Measurements from ENCODE around the gene MOGAT3. TPM values are rescaled to one million over a fixed set of nuclear protein-coding genes. Genes with fewer than 3 reads are reported as not detected.

Gene MOGAT3
- total and polyA plus RNA-seq, 8 donors: 1.7 to 2.3 TPM; not detected in 6

GRCh38 chr7:101159696-101160674, 40.9 kb downstream of the MOGAT3 start:
- no peak for TF ChIP-seq CTCF (IDR thresholded peaks at IDR 0.05)
- TF ChIP-seq POLR2AphosphoS5 (IDR thresholded peaks at IDR 0.05): no peak
- H3K4me1 ChIP-seq: peaks cover 32 to 42% (median 39%) of the 10 kb centered on the region in 4 donors
- peaks cover 6 to 54% (median 35%) of the 10 kb centered on the region in 3 donors for H3K27me3 ChIP-seq
- H3K9me3 ChIP-seq: no peaks in the 10 kb centered on the region
- H3K27ac ChIP-seq: no peak overlapping the region
- no peak overlapping the region for H3K4me3 ChIP-seq
- H3K36me3 ChIP-seq: peaks cover 25 to 53% (median 48%) of the 10 kb centered on the region in 4 donors
- no peak for DNase-seq
- WGBS, 5 donors: 82 to 93% (median 84%) methylated on average over 25 to 31 of the region's 31 CpGs
- intact Hi-C loops (cut with DNase I; ENCODE audit: low total_unique reads): no loop called here

GRCh38 chr7:101156866-101157589, 43.8 kb downstream of the MOGAT3 start:
- intact Hi-C loops (cut with DNase I; ENCODE audit: low total_unique reads): no loop called here
- H3K36me3 ChIP-seq: peaks cover 25 to 53% (median 48%) of the 10 kb centered on the region in 4 donors
- no peak for TF ChIP-seq POLR2A (IDR thresholded peaks at IDR 0.05)
- TF ChIP-seq EP300 (IDR thresholded peaks at IDR 0.05): no peak
- no peak for TF ChIP-seq CTCF (IDR thresholded peaks at IDR 0.05)
- no peak for TF ChIP-seq POLR2AphosphoS5 (IDR thresholded peaks at IDR 0.05)

GRCh38 chr7:101156277-101156676, 44.6 kb downstream of the MOGAT3 start:
- Histone ChIP-seq H3K27ac (no peak overlapping the region), H3K4me1 (peaks cover 10 to 26% (median 18%) of the 10 kb centered on the region in 4 donors), H3K27me3 (peaks cover 0 to 17% (median 0%) of the 10 kb centered on the region in 3 donors), H3K9me3 (no peaks in the 10 kb centered on the region), H3K36me3 (peaks cover 25 to 48% (median 45%) of the 10 kb centered on the region in 4 donors), H3K4me3 (no peak overlapping the region)
- no peak for TF ChIP-seq POLR2A (IDR thresholded peaks at IDR 0.05)
- no peak for TF ChIP-seq EP300 (IDR thresholded peaks at IDR 0.05)
- TF ChIP-seq CTCF (IDR thresholded peaks at IDR 0.05): no peak
- no peak for TF ChIP-seq POLR2AphosphoS5 (IDR thresholded peaks at IDR 0.05)
- WGBS, 5 donors: 75 to 86% (median 78%) methylated on average over 6 of the region's 6 CpGs
- DNase-seq: no peak
- intact Hi-C loops (cut with DNase I; ENCODE audit: low total_unique reads): no loop called here

More at GRCh38 chr7:101156866-101157589, 43.8 kb downstream of the MOGAT3 start:
- peak in 1 of 2 donors; percentile 54 for DNase-seq
- Histone ChIP-seq H3K4me3 (no peak overlapping the region), H3K27ac (no peak overlapping the region), H3K4me1 (peaks cover 10 to 26% (median 18%) of the 10 kb centered on the region in 4 donors), H3K27me3 (peaks cover 0 to 24% (median 5%) of the 10 kb centered on the region in 3 donors), H3K9me3 (no peaks in the 10 kb centered on the region)
- 69 to 81% (median 79%) methylated on average over 14 of the region's 14 CpGs for WGBS, 5 donors

- Histone ChIP-seq H3K4me3 (peak overlapping the region; percentile 90 to 96 (median 92)), H3K27ac (peak overlapping the region in 3 of 5 donors; percentile 69 to 81 (median 77))
Measured at GRCh38 chr7:101155303-101155702, 45.5 kb downstream of the MOGAT3 start.

More at GRCh38 chr7:101155303-101155702, 45.5 kb downstream of the MOGAT3 start:
- Histone ChIP-seq H3K36me3 (peaks cover 15 to 39% (median 35%) of the 10 kb centered on the region in 4 donors), H3K9me3 (no peaks in the 10 kb centered on the region), H3K27me3 (peaks cover 0 to 10% (median 0%) of the 10 kb centered on the region in 3 donors), H3K4me1 (peaks cover 10 to 26% (median 18%) of the 10 kb centered on the region in 4 donors)
- 45 to 59% (median 52%) methylated on average over 3 to 4 of the region's 4 CpGs for WGBS, 5 donors
- intact Hi-C loops (cut with DNase I; ENCODE audit: low total_unique reads): no loop called here
- DNase-seq: no peak
- TF ChIP-seq POLR2AphosphoS5 (IDR thresholded peaks at IDR 0.05): no peak
- TF ChIP-seq EP300 (IDR thresholded peaks at IDR 0.05): no peak
- TF ChIP-seq POLR2A (IDR thresholded peaks at IDR 0.05): no peak
- TF ChIP-seq CTCF (IDR thresholded peaks at IDR 0.05): no peak

Data from stomach (tissue), 9 donors.